Peyer's patch (tissue), 4 donors: ENCODE data around the gene ZDHHC13. TPM values are rescaled to one million over a fixed set of nuclear protein-coding genes. Genes with fewer than 3 reads are reported as not detected.

Experiments
- DNase-seq, 3 donors: peaks; one replicate each; pipeline ENCODE4 v3.0.0-alpha.2; 2017 to 2019
- H3K27ac ChIP-seq, 4 donors: fragments of 200-600 bp; sonication (generic); one replicate each; pipeline ENCODE4 v1.5.1; 2016 to 2019
- H3K27me3 ChIP-seq, 2 donors: fragments of 200-600 bp; sonication (generic); one replicate each; pipeline ENCODE4 v1.5.1; 2019
- H3K36me3 ChIP-seq, 3 donors: fragments of 200-600 bp; sonication (generic); one replicate each; pipeline ENCODE4 v1.5.1; 2016 to 2019
- H3K4me1 ChIP-seq, 4 donors: fragments of 200-600 bp; sonication (generic); one replicate each; pipeline ENCODE4 v1.5.1; 2016 to 2019
- H3K4me3 ChIP-seq, 4 donors: fragments of 200-600 bp; sonication (generic); 1 replicate in 3 of 4; 2 replicates in 1 of 4; pipeline ENCODE4 v1.5.1; 2016 to 2019; ENCODE audit warnings: mild to moderate bottlenecking in 1 of 4
- H3K9me3 ChIP-seq, 4 donors: fragments of 200-600 bp; sonication (generic); one replicate each; pipeline ENCODE4 v1.5.1; 2016 to 2019; ENCODE audit warnings: mild to moderate bottlenecking in 1 of 4
- CTCF ChIP-seq, 6 experiments: fragments of 450-650 bp in 4 of 6; fragments of 200-600 bp in 2 of 6; sonication (generic) in 1 of 6; IDR thresholded peaks; one replicate each; pipeline ENCODE4 v1.5.1; 2017 to 2019; ENCODE audit warnings: antibody characterized with exemption in 6 of 6, mild to moderate bottlenecking in 3 of 6, moderate library complexity in 1 of 6
- POLR2A ChIP-seq, 2 donors: fragments of 450-650 bp; IDR thresholded peaks; one replicate each; pipeline ENCODE4 v1.5.1; 2017; ENCODE audit warnings: antibody characterized with exemption in 2 of 2, mild to moderate bottlenecking in 2 of 2, moderate library complexity in 2 of 2
- total RNA-seq, 4 donors: library from RNA; depleted of rRNA; stranded (reverse); fragments of >200 nt; gene quantifications; one replicate each; pipeline ENCODE4 v1.1.0, GENCODE V29; 2016

ZDHHC13 gene
- total RNA-seq, 4 donors from 2014 or later, result 10.7 to 34.6 (median 27.1) TPM

GRCh38 chr11:19216021-19216420 lies 99.1 kb downstream of the ZDHHC13 start:
- H3K9me3 ChIP-seq, result no peaks in the 10 kb centered on the region
- DNase-seq, result no peak
- H3K4me3 ChIP-seq, result no peak overlapping the region
- TF ChIP-seq POLR2A (IDR thresholded peaks at IDR 0.05) (no peak), CTCF (IDR thresholded peaks at IDR 0.05) (no peak)
- H3K27me3 ChIP-seq, result no peaks in the 10 kb centered on the region
- H3K36me3 ChIP-seq, result no peaks in the 10 kb centered on the region
- H3K4me1 ChIP-seq, result no peaks in the 10 kb centered on the region
- no peak overlapping the region for H3K27ac ChIP-seq

- no peaks in the 10 kb centered on the region for H3K4me1 ChIP-seq
- H3K27me3 ChIP-seq, result no peaks in the 10 kb centered on the region
- H3K27ac ChIP-seq, result no peak overlapping the region
- TF ChIP-seq CTCF (IDR thresholded peaks at IDR 0.05) (no peak), POLR2A (IDR thresholded peaks at IDR 0.05) (no peak)
- no peak overlapping the region for H3K4me3 ChIP-seq
- DNase-seq, result no peak
- no peaks in the 10 kb centered on the region for H3K36me3 ChIP-seq
- H3K9me3 ChIP-seq, result no peaks in the 10 kb centered on the region
Measured at GRCh38 chr11:19216709-19217374, 99.9 kb downstream of the ZDHHC13 start.

- Histone ChIP-seq H3K27me3 (no peaks in the 10 kb centered on the region), H3K4me3 (no peak overlapping the region), H3K9me3 (no peaks in the 10 kb centered on the region), H3K36me3 (no peaks in the 10 kb centered on the region), H3K27ac (no peak overlapping the region), H3K4me1 (no peaks in the 10 kb centered on the region)
- DNase-seq, result no peak
- TF ChIP-seq CTCF (IDR thresholded peaks at IDR 0.05) (no peak), POLR2A (IDR thresholded peaks at IDR 0.05) (no peak)
Measured at GRCh38 chr11:19218216-19218615, 101.2 kb downstream of the ZDHHC13 start.

- no peak for TF ChIP-seq CTCF (IDR thresholded peaks at IDR 0.05)
- Histone ChIP-seq H3K9me3 (no peaks in the 10 kb centered on the region), H3K4me1 (no peaks in the 10 kb centered on the region), H3K27me3 (no peaks in the 10 kb centered on the region), H3K4me3 (no peak overlapping the region), H3K27ac (no peak overlapping the region), H3K36me3 (no peaks in the 10 kb centered on the region)
- no peak for DNase-seq
Measured at GRCh38 chr11:19218786-19219460, 102.0 kb downstream of the ZDHHC13 start.

- TF ChIP-seq CTCF (IDR thresholded peaks at IDR 0.05), result no peak
- no peak for TF ChIP-seq POLR2A (IDR thresholded peaks at IDR 0.05)
Measured at GRCh38 chr11:19220903-19221724, 104.1 kb downstream of the ZDHHC13 start.

More at GRCh38 chr11:19220903-19221724, 104.1 kb downstream of the ZDHHC13 start:
- no peaks in the 10 kb centered on the region for H3K36me3 ChIP-seq
- H3K27me3 ChIP-seq, result no peaks in the 10 kb centered on the region
- peaks cover 0 to 5% (median 0%) of the 10 kb centered on the region in 4 donors for H3K4me1 ChIP-seq
- no peak for DNase-seq
- H3K27ac ChIP-seq, result no peak overlapping the region
- no peaks in the 10 kb centered on the region for H3K9me3 ChIP-seq
- H3K4me3 ChIP-seq, result no peak overlapping the region
